ENCODE measurements around the gene IGFALS. TPM values are rescaled to one million over a fixed set of nuclear protein-coding genes. Genes with fewer than 3 reads are reported as not detected.
"Not testable (repeated sequence)": the region's sequence is repeated elsewhere in the genome, so short reads cannot be mapped to it uniquely, and the experiment has no call there.

IGFALS gene
- total RNA-seq, 3 donors from 2014 or later: 0.51 to 1.9 (median 1.8) TPM

DNA sequence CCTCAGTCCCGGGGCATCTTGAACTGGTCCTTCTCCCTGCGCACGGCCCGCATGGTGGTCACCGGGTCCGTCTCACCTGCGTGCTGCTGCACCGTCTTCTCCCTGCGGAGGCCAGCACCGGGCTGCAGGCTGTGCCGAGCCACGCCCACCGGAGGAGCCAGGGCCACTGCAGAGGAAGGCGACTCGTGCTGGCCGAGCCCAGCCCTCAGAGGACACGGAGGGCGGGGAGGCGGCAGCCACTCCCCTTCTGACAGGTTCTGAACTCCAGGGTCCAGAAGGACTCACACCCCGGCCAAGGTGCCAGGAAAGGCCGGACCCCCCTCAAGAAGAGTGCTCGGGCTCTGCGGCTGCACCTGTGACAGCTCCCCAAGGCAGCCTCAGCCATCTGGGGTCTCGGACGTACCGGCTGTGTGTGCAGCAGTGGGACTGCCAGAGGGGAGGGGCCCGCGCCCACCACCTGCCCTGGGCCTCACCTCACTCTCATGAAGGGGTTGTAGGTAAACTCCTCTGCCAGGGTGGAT lies 15.8 kb upstream of the IGFALS start:
- TF ChIP-seq CTCF (IDR thresholded peaks at IDR 0.05): no peak
- Histone ChIP-seq H3K36me3 (ENCODE audit: low read depth) (no peaks in the 10 kb centered on the region), H3K9me3 (no peaks in the 10 kb centered on the region), H3K4me1 (ENCODE audit: low read depth) (no peaks in the 10 kb centered on the region), H3K4me3 (no peak overlapping the region)
- intact Hi-C loops (cut with DNase I, micrococcal nuclease): no loop called here
- DNase-seq: peak in 2 of 3 donors; percentile 51 to 54
- peak; percentile 63 for ATAC-seq

DNA sequence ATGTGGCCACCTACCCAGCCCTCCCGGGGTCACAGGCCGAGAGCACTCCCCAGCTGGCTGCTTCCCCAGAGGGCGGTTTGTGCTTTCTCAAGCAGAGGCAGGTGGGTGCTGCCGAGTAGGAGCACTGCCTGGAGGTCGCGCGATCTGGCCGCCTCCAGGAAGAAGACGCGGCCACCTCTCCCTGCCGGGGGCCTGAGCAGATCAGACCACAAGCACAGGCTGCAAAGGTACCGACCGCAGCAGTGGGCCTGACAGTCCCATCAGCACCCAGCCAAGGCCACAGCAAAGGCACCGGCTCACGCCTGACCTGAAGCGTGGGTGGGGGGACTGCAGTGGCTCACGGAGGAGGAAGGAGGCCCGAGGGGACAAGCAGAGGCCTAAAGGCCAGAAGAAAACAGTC lies 15.2 kb upstream of the IGFALS start:
- intact Hi-C loops (cut with DNase I, micrococcal nuclease): no loop called here
- H3K9me3 ChIP-seq: no peaks in the 10 kb centered on the region

DNA sequence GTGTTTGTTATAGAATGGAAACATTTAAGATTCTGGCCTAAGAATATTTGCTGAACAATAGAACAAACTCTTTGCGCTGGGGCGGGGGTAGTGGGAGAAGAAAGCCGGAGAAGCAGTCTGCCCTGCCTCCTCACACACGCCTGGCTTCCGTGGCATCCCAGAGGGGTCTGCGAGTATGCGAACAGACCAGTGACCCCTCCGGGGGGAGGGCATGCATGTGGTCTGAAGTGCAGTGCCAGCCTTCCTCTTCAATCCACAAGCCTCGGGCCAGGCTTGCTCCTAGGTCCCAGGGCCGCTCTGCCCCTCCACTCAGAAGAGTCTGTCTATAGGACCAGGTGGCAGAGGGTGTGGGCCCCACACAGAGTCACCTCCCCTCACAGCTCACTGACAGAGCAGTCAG lies 14.1 kb upstream of the IGFALS start:
- Histone ChIP-seq H3K4me3 (no peak overlapping the region), H3K9me3 (no peaks in the 10 kb centered on the region), H3K4me1 (ENCODE audit: low read depth) (no peaks in the 10 kb centered on the region), H3K36me3 (ENCODE audit: low read depth) (no peaks in the 10 kb centered on the region)
- intact Hi-C loops (cut with DNase I, micrococcal nuclease): no loop called here
- DNase-seq (no peak), ATAC-seq (no peak)
- TF ChIP-seq CTCF (IDR thresholded peaks at IDR 0.05): no peak

More for the DNA sequence above, 15.2 kb upstream of the IGFALS start:
- no peaks in the 10 kb centered on the region for H3K36me3 ChIP-seq (ENCODE audit: low read depth)
- no peak for TF ChIP-seq CTCF (IDR thresholded peaks at IDR 0.05)
- H3K4me3 ChIP-seq: no peak overlapping the region
- no peaks in the 10 kb centered on the region for H3K4me1 ChIP-seq (ENCODE audit: low read depth)
- ATAC-seq (no peak), DNase-seq (no peak)

DNA sequence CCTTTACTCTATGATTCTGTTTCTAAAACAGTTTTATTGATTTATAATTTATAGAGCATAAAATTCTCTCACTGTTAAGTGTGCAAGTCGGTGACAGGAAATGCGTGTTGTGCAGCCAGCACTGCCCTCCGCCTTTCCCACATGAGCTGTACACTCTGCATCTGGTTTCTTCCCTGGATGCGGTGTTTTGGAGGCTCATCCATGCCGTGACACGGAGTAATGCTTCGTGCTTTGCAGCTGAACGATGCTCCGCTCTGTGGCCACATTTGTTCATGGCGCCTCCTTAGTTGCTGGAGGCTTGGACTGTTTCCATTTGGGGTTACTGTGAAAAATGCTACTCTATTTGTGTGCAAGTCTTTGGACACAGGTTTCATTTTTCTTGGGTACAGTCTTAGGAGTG lies 7.2 kb upstream of the IGFALS start:
- Histone ChIP-seq H3K4me1 (ENCODE audit: low read depth) (no peaks in the 10 kb centered on the region), H3K9me3 (peaks cover 14% of the 10 kb centered on the region), H3K4me3 (no peak overlapping the region), H3K36me3 (ENCODE audit: low read depth) (no peaks in the 10 kb centered on the region)
- DNase-seq: no peak
- intact Hi-C loops (cut with DNase I, micrococcal nuclease): no loop called here
- ATAC-seq: no peak
- TF ChIP-seq CTCF (IDR thresholded peaks at IDR 0.05): no peak

GRCh38 chr16:1799263-1799662 lies 5.8 kb upstream of the IGFALS start:
- H3K4me1 ChIP-seq (ENCODE audit: low read depth); DNase-seq; ATAC-seq; intact Hi-C loops (cut with DNase I, micrococcal nuclease); H3K4me3 ChIP-seq; H3K36me3 ChIP-seq (ENCODE audit: low read depth): not testable (repeated sequence)
- peaks cover 14% of the 10 kb centered on the region for H3K9me3 ChIP-seq

- no peak for ATAC-seq
- peaks cover 14% of the 10 kb centered on the region for H3K9me3 ChIP-seq
- no peak for DNase-seq
- no peaks in the 10 kb centered on the region for H3K4me1 ChIP-seq (ENCODE audit: low read depth)
- intact Hi-C loops (cut with DNase I, micrococcal nuclease): no loop called here
- no peak overlapping the region for H3K4me3 ChIP-seq
- TF ChIP-seq CTCF (IDR thresholded peaks at IDR 0.05): no peak
- no peaks in the 10 kb centered on the region for H3K36me3 ChIP-seq (ENCODE audit: low read depth)
Measured at GRCh38 chr16:1794908-1795666, 1.6 kb upstream of the IGFALS start.
